Activated naive CD8-positive, alpha-beta T cell (primary cell): ENCODE measurements around the gene KRTAP19-3.
"Not testable (repeated sequence)": the region's sequence is repeated elsewhere in the genome, so short reads cannot be mapped to it uniquely, and the experiment has no call there.

Experiments used
- H3K27ac Mint-ChIP-seq: one replicate; pipeline ENCODE4 v1.8.0; 2021; ENCODE audit warnings: mixed read lengths
- H3K27me3 Mint-ChIP-seq: one replicate; pipeline ENCODE4 v1.8.0; 2021; ENCODE audit warnings: mixed read lengths
- H3K36me3 Mint-ChIP-seq: one replicate; pipeline ENCODE4 v1.8.0; 2021; ENCODE audit warnings: mixed read lengths
- H3K4me1 Mint-ChIP-seq: one replicate; pipeline ENCODE4 v1.8.0; 2021; ENCODE audit warnings: low read depth, mixed read lengths
- H3K4me3 Mint-ChIP-seq: one replicate; pipeline ENCODE4 v1.8.0; 2021; ENCODE audit warnings: mild to moderate bottlenecking, mixed read lengths
- H3K9me3 Mint-ChIP-seq: one replicate; pipeline ENCODE4 v1.8.0; 2021; ENCODE audit warnings: low read depth, mixed read lengths

The KRTAP19-3 gene

GRCh38 chr21:30491963-30492428, at the start of gene KRTAP19-3:
Gene KRTAP19-3, minus strand, starts transcription at chr21:30492013. Its CDS starts 56 bp downstream, at chr21:30491957.
- Mint-ChIP-seq H3K36me3 (no peaks in the 10 kb centered on the region), H3K27me3 (no peaks in the 10 kb centered on the region), H3K27ac (no peak within 1 kb of the TSS), H3K4me3 (no peak within 1 kb of the TSS), H3K9me3 (peaks cover 6% of the 10 kb centered on the region), H3K4me1 (no peaks in the 10 kb centered on the region)

DNA sequence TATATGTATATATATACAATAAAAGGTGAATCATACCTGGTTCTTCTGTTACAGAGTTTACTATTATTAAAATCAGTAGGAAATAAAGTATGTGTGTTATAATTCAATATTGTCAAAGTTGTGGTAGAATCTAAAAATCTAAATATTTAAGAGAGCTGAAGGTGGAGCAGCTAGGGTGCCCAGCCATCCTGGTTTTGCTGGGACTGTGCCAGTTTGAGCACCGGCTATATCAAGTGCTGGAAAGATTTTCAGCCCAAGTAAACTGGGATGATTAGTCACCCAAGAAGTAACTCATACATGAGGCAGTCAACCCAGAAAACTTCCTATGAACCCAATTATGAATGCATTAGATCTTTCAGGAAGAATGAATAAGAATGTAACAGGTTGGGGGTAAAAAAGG, 27.1 kb upstream of the KRTAP19-3 start:
- Mint-ChIP-seq H3K36me3 (no peaks in the 10 kb centered on the region), H3K4me1 (no peaks in the 10 kb centered on the region), H3K27ac (no peak overlapping the region), H3K4me3 (no peak overlapping the region), H3K9me3 (peaks cover 5% of the 10 kb centered on the region), H3K27me3 (peaks cover 1% of the 10 kb centered on the region)

DNA sequence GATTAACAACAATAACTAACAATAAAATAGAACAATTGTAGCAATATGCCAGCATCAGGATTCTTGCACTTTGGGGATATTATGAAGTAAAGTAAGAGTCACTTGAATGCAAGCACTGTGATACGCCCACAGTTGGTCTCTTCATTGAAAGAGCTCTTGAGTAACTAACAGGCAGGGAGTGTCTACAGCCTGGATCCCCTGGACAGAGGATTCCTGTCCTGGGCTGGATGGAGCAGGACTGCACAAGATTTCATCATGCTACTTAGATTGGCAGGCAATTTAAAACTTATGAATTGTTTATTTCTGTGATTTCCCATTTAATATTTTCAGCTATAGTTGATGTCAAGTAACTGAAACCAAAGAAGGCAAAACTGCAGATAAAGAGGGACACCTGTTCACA, 23.9 kb upstream of the KRTAP19-3 start:
- H3K4me3 Mint-ChIP-seq, result no peak overlapping the region
- H3K27me3 Mint-ChIP-seq, result peaks cover 1% of the 10 kb centered on the region
- H3K36me3 Mint-ChIP-seq, result no peaks in the 10 kb centered on the region
- no peaks in the 10 kb centered on the region for H3K4me1 Mint-ChIP-seq
- H3K9me3 Mint-ChIP-seq, result peaks cover 5% of the 10 kb centered on the region
- H3K27ac Mint-ChIP-seq, result no peak overlapping the region

GRCh38 chr21:30505621-30506205, 13.9 kb upstream of the KRTAP19-3 start:
- not testable (repeated sequence) for H3K36me3 Mint-ChIP-seq, H3K27ac Mint-ChIP-seq, H3K9me3 Mint-ChIP-seq

DNA sequence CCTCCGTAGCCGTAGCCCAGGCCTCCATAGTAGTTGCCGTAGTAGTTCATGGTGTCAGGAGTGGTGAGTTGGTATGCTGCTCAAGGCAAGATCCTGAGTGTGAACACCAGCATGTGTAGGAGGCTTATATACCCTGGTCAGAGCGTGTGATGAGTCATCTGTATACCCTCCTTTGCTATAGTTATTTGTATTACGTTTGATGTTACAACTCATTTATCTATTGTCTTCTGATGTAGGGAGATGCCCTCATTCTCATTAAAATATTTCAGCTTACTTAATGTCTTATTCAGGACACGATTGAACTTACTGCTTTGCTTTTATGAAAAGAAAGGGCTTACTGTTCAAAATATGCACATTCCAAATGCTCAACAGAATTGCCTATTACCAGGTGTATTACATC, 10.2 kb upstream of the KRTAP19-3 start, which contains the start of gene KRTAP19-5:
TSS of gene KRTAP19-5 (minus strand) at position 101 of the 400 bp plus-strand sequence. CDS start at position 50, 51 bp downstream.
- Mint-ChIP-seq H3K27ac (no peak within 1 kb of the TSS), H3K4me3 (no peak within 1 kb of the TSS), H3K36me3 (no peaks in the 10 kb centered on the region), H3K27me3 (no peaks in the 10 kb centered on the region), H3K9me3 (no peaks in the 10 kb centered on the region), H3K4me1 (no peaks in the 10 kb centered on the region)

More at GRCh38 chr21:30505621-30506205, 13.9 kb upstream of the KRTAP19-3 start:
- H3K27me3 Mint-ChIP-seq, H3K4me1 Mint-ChIP-seq, H3K4me3 Mint-ChIP-seq: not testable (repeated sequence)

DNA sequence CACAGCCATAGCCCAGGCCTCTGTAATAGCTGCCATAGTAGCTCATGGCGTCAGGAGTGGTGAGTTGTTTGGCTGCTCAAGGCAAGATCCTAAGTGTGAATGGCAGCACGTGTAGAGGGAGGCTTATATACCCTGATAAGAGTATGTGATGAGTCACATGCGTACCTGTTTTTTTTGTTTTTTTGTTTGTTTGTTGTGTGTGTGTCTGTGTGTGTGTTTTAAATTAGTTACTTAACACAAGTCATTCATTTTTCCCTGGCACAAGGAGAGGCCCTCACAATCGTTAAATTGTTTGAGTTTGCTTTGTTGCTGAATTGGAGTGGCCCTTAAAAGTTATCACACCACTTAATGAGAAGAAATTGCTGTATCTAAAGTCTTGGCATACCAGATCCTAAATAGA, 5.3 kb upstream of the KRTAP19-3 start, which contains the start of gene KRTAP19-4:
TSS of gene KRTAP19-4 (minus strand) at position 101 of the 400 bp plus-strand sequence. CDS start at position 46, 55 bp downstream.
- Mint-ChIP-seq H3K9me3 (no peaks in the 10 kb centered on the region), H3K4me1 (no peaks in the 10 kb centered on the region), H3K27ac (no peak within 1 kb of the TSS), H3K36me3 (no peaks in the 10 kb centered on the region), H3K4me3 (no peak within 1 kb of the TSS), H3K27me3 (no peaks in the 10 kb centered on the region)

DNA sequence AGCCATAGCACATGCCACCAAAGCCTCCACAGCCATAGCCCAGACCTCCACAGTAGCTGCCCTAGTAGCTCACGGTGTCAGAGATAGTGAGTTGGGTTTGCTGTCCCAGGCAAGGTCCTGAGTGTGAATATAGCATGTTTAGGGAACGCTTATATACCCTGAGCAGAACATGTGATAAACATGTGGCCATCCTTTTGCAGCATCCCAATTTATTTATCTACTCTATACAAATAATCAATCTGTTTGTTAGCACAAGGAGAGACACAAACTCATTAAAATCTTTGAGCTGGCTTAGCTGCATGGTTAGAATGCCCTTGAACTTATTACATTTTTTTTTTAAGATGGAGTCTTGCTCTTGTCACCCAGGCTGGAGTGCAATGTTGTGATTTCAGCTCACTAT, 4.5 kb downstream of the KRTAP19-3 start, which contains the start of gene KRTAP19-2:
TSS of gene KRTAP19-2 (minus strand) at position 101 of the 400 bp plus-strand sequence. CDS start at position 13, 88 bp downstream.
- peaks cover 13% of the 10 kb centered on the region for H3K9me3 Mint-ChIP-seq
- H3K36me3 Mint-ChIP-seq, result no peaks in the 10 kb centered on the region
- H3K4me3 Mint-ChIP-seq, result no peak within 1 kb of the TSS
- no peaks in the 10 kb centered on the region for H3K27me3 Mint-ChIP-seq
- no peak within 1 kb of the TSS for H3K27ac Mint-ChIP-seq
- H3K4me1 Mint-ChIP-seq, result no peaks in the 10 kb centered on the region

GRCh38 chr21:30486180-30486579, 5.6 kb downstream of the KRTAP19-3 start:
- no peaks in the 10 kb centered on the region for H3K36me3 Mint-ChIP-seq
- H3K4me1 Mint-ChIP-seq, result no peaks in the 10 kb centered on the region
- H3K27ac Mint-ChIP-seq, result no peak overlapping the region
- no peak overlapping the region for H3K4me3 Mint-ChIP-seq
- H3K27me3 Mint-ChIP-seq, result no peaks in the 10 kb centered on the region
- H3K9me3 Mint-ChIP-seq, result peaks cover 13% of the 10 kb centered on the region

- H3K27me3 Mint-ChIP-seq, result peaks cover 2% of the 10 kb centered on the region
- H3K9me3 Mint-ChIP-seq, result peaks cover 7% of the 10 kb centered on the region
- H3K27ac Mint-ChIP-seq, result no peak overlapping the region
- H3K4me1 Mint-ChIP-seq, result no peaks in the 10 kb centered on the region
- no peak overlapping the region for H3K4me3 Mint-ChIP-seq
- H3K36me3 Mint-ChIP-seq, result no peaks in the 10 kb centered on the region
Observed at GRCh38 chr21:30482130-30482529, 9.7 kb downstream of the KRTAP19-3 start.

DNA sequence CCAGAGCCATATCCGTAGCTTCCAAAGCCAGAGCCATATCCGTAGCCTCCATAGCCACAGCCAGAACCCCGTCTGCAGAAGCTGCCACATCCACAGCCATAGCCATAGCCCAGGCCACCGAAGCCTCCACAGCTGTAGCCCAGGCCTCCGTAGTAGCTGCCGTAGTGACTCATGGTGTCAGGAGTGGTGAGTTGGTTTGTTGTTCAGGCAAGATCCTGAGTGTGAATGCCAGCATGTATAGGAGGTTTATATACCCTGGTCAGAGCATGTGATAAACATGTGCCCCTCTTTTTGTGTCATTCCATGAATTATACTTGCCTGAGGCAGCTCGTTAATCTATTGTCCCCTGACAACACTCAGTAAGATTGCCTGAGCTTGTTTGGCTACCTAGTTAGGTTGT, 11.7 kb downstream of the KRTAP19-3 start, which contains the start of gene KRTAP19-1:
TSS of gene KRTAP19-1 (minus strand) at position 223 of the 400 bp plus-strand sequence. CDS start at position 173, 50 bp downstream.
- Mint-ChIP-seq H3K27me3 (peaks cover 2% of the 10 kb centered on the region), H3K27ac (no peak within 1 kb of the TSS), H3K9me3 (no peaks in the 10 kb centered on the region), H3K36me3 (no peaks in the 10 kb centered on the region), H3K4me3 (no peak within 1 kb of the TSS), H3K4me1 (no peaks in the 10 kb centered on the region)

DNA sequence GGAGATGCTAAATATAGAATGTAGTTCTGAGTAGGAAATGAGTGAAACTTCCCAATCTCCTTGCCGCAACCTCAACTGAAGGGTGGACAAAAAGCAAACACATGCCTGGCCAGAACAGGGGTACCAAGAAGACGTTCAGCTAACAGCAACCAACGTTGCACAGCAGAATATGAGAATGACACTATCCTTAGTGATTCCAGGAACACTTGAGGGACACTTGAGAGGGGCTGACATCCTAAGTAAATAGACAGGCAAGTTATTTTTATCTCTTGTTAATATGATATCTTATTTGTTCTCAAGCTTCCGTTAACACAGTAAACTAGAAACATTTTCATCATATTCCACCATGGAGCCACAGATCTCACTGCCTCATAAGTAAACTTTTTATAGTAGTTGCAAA, 12.6 kb downstream of the KRTAP19-3 start:
- Mint-ChIP-seq H3K36me3 (no peaks in the 10 kb centered on the region), H3K4me1 (no peaks in the 10 kb centered on the region), H3K4me3 (no peak overlapping the region), H3K9me3 (no peaks in the 10 kb centered on the region), H3K27ac (no peak overlapping the region), H3K27me3 (peaks cover 2% of the 10 kb centered on the region)

DNA sequence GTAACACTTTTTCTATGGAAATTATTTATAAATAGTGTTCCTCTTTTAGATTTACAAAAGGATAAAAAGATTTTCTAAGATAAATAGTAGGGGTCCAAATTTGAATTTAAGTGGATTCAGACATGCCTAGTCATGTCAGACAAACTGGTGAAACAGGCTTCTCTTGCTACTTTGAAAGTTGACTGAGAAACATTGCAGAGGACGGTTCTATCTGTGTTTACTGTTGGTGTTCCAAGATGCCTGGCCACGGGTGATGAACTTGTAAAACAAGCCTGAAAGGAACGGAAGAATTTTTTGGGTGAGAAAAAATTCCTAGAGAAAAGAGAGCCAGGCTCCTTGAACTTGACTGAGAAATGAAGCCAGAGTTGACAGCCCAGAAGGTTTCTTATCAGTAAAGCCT, 13.8 kb downstream of the KRTAP19-3 start:
- Mint-ChIP-seq H3K36me3 (no peaks in the 10 kb centered on the region), H3K27ac (no peak overlapping the region), H3K4me3 (no peak overlapping the region), H3K27me3 (peaks cover 2% of the 10 kb centered on the region), H3K4me1 (no peaks in the 10 kb centered on the region), H3K9me3 (no peaks in the 10 kb centered on the region)

GRCh38 chr21:30468900-30469714, 22.7 kb downstream of the KRTAP19-3 start:
- H3K27ac Mint-ChIP-seq, result no peak overlapping the region
- H3K4me3 Mint-ChIP-seq, result no peak overlapping the region
- H3K9me3 Mint-ChIP-seq, result no peaks in the 10 kb centered on the region

DNA sequence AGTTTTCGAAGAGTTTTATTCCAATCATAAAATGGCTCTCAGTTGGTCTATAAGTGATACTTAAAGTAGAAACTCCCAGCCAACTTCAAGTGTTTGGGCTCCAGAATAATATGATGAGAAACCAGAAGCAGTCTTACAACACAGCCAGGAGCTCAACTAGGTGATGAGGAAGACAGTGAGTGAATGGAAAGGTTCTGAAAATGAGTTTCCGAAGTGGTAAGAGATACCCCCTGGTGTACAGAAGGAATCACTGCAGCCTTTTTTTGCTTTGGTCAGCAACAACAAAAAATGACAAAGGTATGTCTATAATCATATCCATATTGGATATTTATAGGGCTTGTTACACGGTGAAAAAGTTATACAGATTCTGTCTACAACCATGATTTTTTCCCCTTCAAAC, 28.1 kb downstream of the KRTAP19-3 start:
- no peak overlapping the region for H3K27ac Mint-ChIP-seq
- H3K4me1 Mint-ChIP-seq, result no peaks in the 10 kb centered on the region
- no peak overlapping the region for H3K4me3 Mint-ChIP-seq
- peaks cover 6% of the 10 kb centered on the region for H3K27me3 Mint-ChIP-seq
- H3K36me3 Mint-ChIP-seq, result no peaks in the 10 kb centered on the region
- H3K9me3 Mint-ChIP-seq, result peaks cover 3% of the 10 kb centered on the region

More at GRCh38 chr21:30468900-30469714, 22.7 kb downstream of the KRTAP19-3 start:
- Mint-ChIP-seq H3K27me3 (peaks cover 6% of the 10 kb centered on the region), H3K36me3 (no peaks in the 10 kb centered on the region), H3K4me1 (no peaks in the 10 kb centered on the region)

DNA sequence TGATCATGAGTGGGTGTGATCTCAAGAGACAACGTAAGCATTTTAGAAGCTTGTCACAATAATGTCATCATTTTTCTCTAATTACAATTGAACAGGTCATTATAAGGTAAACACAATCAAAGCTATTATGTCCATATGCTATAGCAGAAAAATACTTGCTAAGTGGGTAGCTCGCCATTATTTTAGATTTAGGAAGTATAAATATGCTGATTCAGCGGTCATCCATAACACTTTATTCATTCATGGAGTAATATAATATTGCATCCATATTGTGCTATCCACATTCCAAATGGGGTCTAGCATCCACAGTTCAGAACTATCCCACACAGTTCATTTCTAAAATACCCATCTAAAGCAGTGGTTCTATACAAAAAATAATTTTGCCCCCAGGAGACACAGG, 43.3 kb downstream of the KRTAP19-3 start:
- Mint-ChIP-seq H3K27ac (no peak overlapping the region), H3K4me3 (no peak overlapping the region), H3K9me3 (no peaks in the 10 kb centered on the region), H3K36me3 (no peaks in the 10 kb centered on the region), H3K27me3 (peaks cover 6% of the 10 kb centered on the region), H3K4me1 (peaks cover 4% of the 10 kb centered on the region)
